SK-N-SH (cell line): ENCODE measurements around the gene SDF2L1. TPM values are rescaled to one million over a fixed set of nuclear protein-coding genes. Genes with fewer than 3 reads are reported as not detected.

Experiments used
- CTCF ChIA-PET: fragments of 300-600, 350-600 bp; formaldehyde crosslinking; extraction: SDS; loops from one replicate; lab custom pipeline; 2021; lab: Yijun Ruan, JAX
- POLR2A ChIA-PET: fragments of 350-600 bp; sonication (Branson Sonifier 250); formaldehyde crosslinking; extraction: SDS; loops from one replicate; lab custom pipeline; 2020; ENCODE audit warnings: antibody characterized with exemption, inconsistent platforms; lab: Yijun Ruan, JAX
- DNase-seq: peaks from one replicate; pipeline ENCODE4 v3.0.0; 2012
- H2AFZ ChIP-seq: fragments of 200-600 bp; sonication (generic); 2 replicates; pipeline ENCODE4 v1.8.1; 2016; ENCODE audit warnings: antibody characterized with exemption, mild to moderate bottlenecking, low read depth
- H3F3A ChIP-seq: fragments of 200-600 bp; sonication (generic); replicated peaks from 2 replicates; pipeline ENCODE3; 2016; ENCODE audit warnings: antibody characterized with exemption, mild to moderate bottlenecking; ENCODE audit not compliant: insufficient read depth
- H3K27ac ChIP-seq, 2 experiments: fragments of 200-500 bp in 1 of 2; fragments of 200-600 bp in 1 of 2; sonication (Bioruptor generic) in 1 of 2; sonication (generic), shearing (Covaris generic) in 1 of 2; 2 replicates each; pipeline versions ENCODE4 v1.5.1 to v1.6.1; 2014 to 2016; ENCODE audit warnings: low read depth in 2 of 2, inconsistent platforms in 1 of 2, low read length in 1 of 2, mild to moderate bottlenecking in 1 of 2, mixed read lengths in 1 of 2
- H3K27me3 ChIP-seq: fragments of 200-600 bp; sonication (generic), shearing (Covaris generic); 2 replicates; pipeline ENCODE4 v1.6.1; 2016; ENCODE audit warnings: mixed run types; ENCODE audit not compliant: insufficient read depth
- H3K36me3 ChIP-seq, 2 experiments: fragments of 200-500 bp in 1 of 2; fragments of 200-600 bp in 1 of 2; sonication (Bioruptor generic) in 1 of 2; sonication (generic) in 1 of 2; replicated peaks in 1 of 2; 2 replicates each; pipeline versions ENCODE3 to v1.5.1; 2014 to 2016; ENCODE audit warnings: low read length in 1 of 2, mild to moderate bottlenecking in 1 of 2; ENCODE audit not compliant: insufficient read depth in 2 of 2, control insufficient read depth in 1 of 2
- H3K4me1 ChIP-seq, 2 experiments: fragments of 200-500 bp in 1 of 2; fragments of 200-600 bp in 1 of 2; sonication (Bioruptor generic) in 1 of 2; sonication (generic), shearing (Covaris generic) in 1 of 2; 2 replicates each; pipeline versions ENCODE4 v1.5.1 to v1.6.1; 2014 to 2016; ENCODE audit warnings: low read depth in 1 of 2, low read length in 1 of 2, mixed run types in 1 of 2; ENCODE audit not compliant: insufficient read depth in 2 of 2, control insufficient read depth in 1 of 2
- H3K4me2 ChIP-seq: fragments of 200-600 bp; sonication (generic), shearing (Covaris generic); 2 replicates; pipeline ENCODE4 v1.6.1; 2017; ENCODE audit warnings: mixed run types
- H3K4me3 ChIP-seq, 2 experiments: fragments of 200-500 bp in 1 of 2; fragments of 200-600 bp in 1 of 2; sonication (Bioruptor generic) in 1 of 2; sonication (generic), shearing (Covaris generic) in 1 of 2; 2 replicates each; pipeline versions ENCODE4 v1.5.1 to v1.8.1; 2014 to 2016; ENCODE audit warnings: low read depth in 2 of 2, inconsistent platforms in 1 of 2, low read length in 1 of 2, mild to moderate bottlenecking in 1 of 2, mixed read lengths in 1 of 2, moderate library complexity in 1 of 2
- H3K79me2 ChIP-seq: fragments of 200-600 bp; sonication (generic); 2 replicates; pipeline ENCODE4 v1.8.1; 2017; ENCODE audit warnings: mild to moderate bottlenecking; ENCODE audit not compliant: insufficient read depth
- H3K9ac ChIP-seq: fragments of 200-600 bp; sonication (generic); 2 replicates; pipeline ENCODE4 v1.6.1; 2017; ENCODE audit warnings: mixed run types
- H3K9me2 ChIP-seq: fragments of 200-600 bp; sonication (generic); 2 replicates; pipeline ENCODE4 v1.6.1; 2017; ENCODE audit warnings: mixed run types
- H3K9me3 ChIP-seq: fragments of 200-600 bp; sonication (generic); 2 replicates; pipeline ENCODE4 v1.6.1; 2017; ENCODE audit warnings: mixed run types, mild to moderate bottlenecking, moderate library complexity
- H4K20me1 ChIP-seq: fragments of 200-600 bp; sonication (generic); 2 replicates; pipeline ENCODE4 v1.6.1; 2017; ENCODE audit warnings: mild to moderate bottlenecking, mixed run types; ENCODE audit not compliant: insufficient read depth
- CTCF ChIP-seq: fragments of 200-600 bp; sonication (generic); IDR thresholded peaks from 2 replicates; pipeline ENCODE4 v1.6.1; 2017; ENCODE audit warnings: antibody characterized with exemption, mild to moderate bottlenecking, moderate library complexity
- ELF1 ChIP-seq: IDR thresholded peaks from 2 replicates; pipeline ENCODE4 v1.4.0; 2012
- EZH2phosphoT487 ChIP-seq: fragments of 200-600 bp; sonication (generic); IDR thresholded peaks from 2 replicates; pipeline ENCODE4 v1.6.1; 2017; ENCODE audit warnings: low read depth, mixed run types, mild to moderate bottlenecking, antibody characterized with exemption, moderate library complexity, borderline replicate concordance
- FOXM1 ChIP-seq: IDR thresholded peaks from 2 replicates; pipeline ENCODE4 v1.4.0; 2012; ENCODE audit warnings: low read depth, mild to moderate bottlenecking
- GABPA ChIP-seq: IDR thresholded peaks from 2 replicates; pipeline ENCODE4 v1.4.0; 2012; ENCODE audit warnings: low read depth, mild to moderate bottlenecking
- GATA2 ChIP-seq: sonication (generic); formaldehyde crosslinking; IDR thresholded peaks from 2 replicates; pipeline ENCODE4 v1.5.0; 2020; ENCODE audit warnings: mild to moderate bottlenecking, missing genetic modification reagents
- MAX ChIP-seq: IDR thresholded peaks from 2 replicates; pipeline ENCODE4 v1.4.0; 2012; ENCODE audit warnings: low read depth
- MEF2A ChIP-seq: IDR thresholded peaks from 2 replicates; pipeline ENCODE4 v1.4.0; 2012; ENCODE audit warnings: low read depth, borderline replicate concordance
- MXI1 ChIP-seq: IDR thresholded peaks from 2 replicates; pipeline ENCODE4 v1.6.1; 2012; ENCODE audit warnings: mild to moderate bottlenecking, low read depth, low read length, improper control_type of control experiment
- POLR2AphosphoS5 ChIP-seq: IDR thresholded peaks from 2 replicates; pipeline ENCODE4 v1.6.1; 2012; ENCODE audit warnings: low read depth, low read length
- RAD21 ChIP-seq: IDR thresholded peaks from 2 replicates; pipeline ENCODE4 v1.6.1; 2012; ENCODE audit warnings: mild to moderate bottlenecking, low read length
- REST ChIP-seq: IDR thresholded peaks from 2 replicates; pipeline ENCODE4 v1.6.1; 2012; ENCODE audit warnings: mild to moderate bottlenecking, low read depth, low read length, moderate library complexity
- TAF1 ChIP-seq: IDR thresholded peaks from 2 replicates; pipeline ENCODE4 v1.6.1; 2012; ENCODE audit warnings: low read depth, mild to moderate bottlenecking, low read length, moderate library complexity, borderline replicate concordance
- TCF12 ChIP-seq: IDR thresholded peaks from 2 replicates; pipeline ENCODE4 v1.4.0; 2012
- TEAD4 ChIP-seq: IDR thresholded peaks from 2 replicates; pipeline ENCODE4 v1.4.0; 2012; ENCODE audit warnings: mild to moderate bottlenecking, borderline replicate concordance; ENCODE audit not compliant: insufficient read depth
- USF1 ChIP-seq: IDR thresholded peaks from 2 replicates; pipeline ENCODE4 v1.4.0; 2012; ENCODE audit warnings: low read depth, borderline replicate concordance
- USF2 ChIP-seq: fragments of 150-350 bp; IDR thresholded peaks from 2 replicates; pipeline ENCODE4 v1.6.1; 2017; ENCODE audit warnings: antibody characterized with exemption, low read length, low read depth, borderline replicate concordance
- WGBS: methylation state at CpG from one replicate; pipeline ENCODE4 v1.1.6; 2017; ENCODE audit warnings: low lambda C conversion rate; 5-methylcytosine and 5-hydroxymethylcytosine counted together
- polyA plus RNA-seq, 3 experiments: library from polyadenylated mRNA; depleted of rRNA; stranded (reverse); fragments of >200 nt; gene quantifications; 2 replicates each; pipeline ENCODE4 v1.2.3, GENCODE V29; 2012

SDF2L1 gene
- polyA plus RNA-seq, 1 of the 3 experiments (the other 2 are of a cell fraction): 60.9 TPM

GRCh38 chr22:21657360-21658032 is 15.4 kb downstream of the SDF2L1 start (continued):
- no peak for TF ChIP-seq REST
- peak; percentile 18; the same call in 1 of the 2 replicates for TF ChIP-seq MAX
- TF ChIP-seq TCF12: no peak; the same call in 1 of the 2 replicates
- TF ChIP-seq POLR2AphosphoS5: peak; percentile 63; the same call in 1 of the 2 replicates
- no peak for TF ChIP-seq RAD21
- TF ChIP-seq MXI1: 0 out of 2 replicates have a peak, but pooled peaks have one; percentile 18
- no peak for TF ChIP-seq GATA2 (CRISPR knock-in tag)
- no peak for TF ChIP-seq TEAD4
- TF ChIP-seq CTCF: 0 out of 2 replicates have a peak, but pooled peaks have one; percentile 23
- TF ChIP-seq FOXM1: no peak
- no peak for TF ChIP-seq EZH2phosphoT487
- TF ChIP-seq MEF2A: no peak

GRCh38 chr22:21659864-21660525 is 17.9 kb downstream of the SDF2L1 start:
- 81% methylated on average over 6 of the region's 7 CpGs for WGBS
- Histone ChIP-seq H3K9me3 (no peaks in the 10 kb centered on the region), H2AFZ (no peak overlapping the region), H3K4me3 (no peak overlapping the region), H4K20me1 (no peaks in the 10 kb centered on the region), H3F3A (peaks cover 22% of the 10 kb centered on the region), H3K9me2 (no peaks in the 10 kb centered on the region), H3K36me3 (no peaks in the 10 kb centered on the region), H3K27me3 (no peaks in the 10 kb centered on the region), H3K4me2 (no peak overlapping the region), H3K9ac (no peak overlapping the region), H3K79me2 (0 out of 2 replicates have a peak, but pooled peaks cover 3% of the 10 kb centered on the region), H3K27ac (no peak overlapping the region), H3K4me1 (peaks cover 0 to 5% of the 10 kb centered on the region in 2 experiments; a peak in 1 of 4 replicates)
- no peak for DNase-seq
- ChIA-PET CTCF (interaction anchor here (1.5 to 2.7 kb wide), 2 partner anchors 13 to 31 kb away, joined by 7 to 12 read pairs; partner anchors contain the start of gene YDJC), POLR2A (interaction anchor here (1.0 kb wide), 1 partner anchor 9 kb away, joined by 3 read pairs; no protein-coding TSS in a partner anchor)
- TF ChIP-seq REST (no peak), MAX (no peak), GABPA (no peak), TAF1 (no peak), GATA2 (CRISPR knock-in tag) (no peak), ELF1 (no peak), USF2 (no peak), FOXM1 (no peak), USF1 (no peak)
